Medulla oblongata (tissue), 1 donor: ENCODE measurements around the gene PCED1B.
"Not testable (repeated sequence)": the region's sequence is repeated elsewhere in the genome, so short reads cannot be mapped to it uniquely, and the experiment has no call there.

Experiments
- DNase-seq: peaks from one replicate; pipeline ENCODE4 v3.0.0-alpha.2; 2015; ENCODE audit errors: extremely low spot score

Gene PCED1B

GRCh38 chr12:47206450-47207339 is 127.3 kb downstream of the PCED1B start:
- DNase-seq, result no peak

GRCh38 chr12:47207340-47207717 is 127.9 kb downstream of the PCED1B start:
- peak; percentile 52 for DNase-seq

- no peak for DNase-seq
Observed at GRCh38 chr12:47207829-47208248, 128.4 kb downstream of the PCED1B start.

- no peak for DNase-seq
Observed at GRCh38 chr12:47209014-47209413, 129.6 kb downstream of the PCED1B start.

DNA sequence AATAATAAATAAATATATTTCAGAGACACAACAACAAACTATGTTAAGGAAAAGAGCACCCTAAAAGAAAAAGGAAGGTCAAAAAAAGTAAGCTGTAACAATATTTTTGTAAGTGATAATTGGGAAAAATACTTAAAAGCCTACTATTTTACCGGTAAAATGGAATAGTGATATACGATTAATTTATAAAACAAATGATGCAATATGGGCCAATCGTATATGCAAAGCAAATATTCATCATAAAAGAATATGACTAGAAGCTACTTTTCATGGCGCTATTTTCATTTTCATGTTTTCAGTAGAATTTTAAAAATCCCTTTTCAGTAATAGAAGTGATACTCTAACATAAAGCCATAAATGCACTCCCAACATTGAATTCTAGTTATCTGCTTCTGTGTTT is 131.4 kb downstream of the PCED1B start:
- no peak for DNase-seq

- DNase-seq, result no peak
Observed at GRCh38 chr12:47212701-47213039, 133.2 kb downstream of the PCED1B start.

DNA sequence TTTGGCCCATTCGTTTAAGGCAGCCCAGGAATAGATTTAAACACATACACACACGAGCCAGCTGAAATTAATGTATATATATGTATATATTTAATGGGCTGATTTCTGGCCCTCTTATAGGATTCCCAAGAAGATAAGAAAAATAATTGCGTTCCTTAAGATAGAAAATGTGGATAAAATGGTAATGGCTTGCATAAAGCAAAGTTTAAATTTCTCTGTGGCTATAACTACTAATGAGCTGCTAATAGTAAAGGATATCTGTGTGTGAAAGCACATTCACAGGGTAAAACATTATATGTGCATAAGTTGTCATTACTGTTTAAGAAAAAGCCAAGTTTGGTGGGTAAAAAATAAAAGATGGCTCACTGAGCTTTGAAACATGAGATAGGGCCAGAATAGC is 134.0 kb downstream of the PCED1B start:
- DNase-seq, result no peak

GRCh38 chr12:47214001-47214619 is 134.7 kb downstream of the PCED1B start:
- no peak for DNase-seq

DNA sequence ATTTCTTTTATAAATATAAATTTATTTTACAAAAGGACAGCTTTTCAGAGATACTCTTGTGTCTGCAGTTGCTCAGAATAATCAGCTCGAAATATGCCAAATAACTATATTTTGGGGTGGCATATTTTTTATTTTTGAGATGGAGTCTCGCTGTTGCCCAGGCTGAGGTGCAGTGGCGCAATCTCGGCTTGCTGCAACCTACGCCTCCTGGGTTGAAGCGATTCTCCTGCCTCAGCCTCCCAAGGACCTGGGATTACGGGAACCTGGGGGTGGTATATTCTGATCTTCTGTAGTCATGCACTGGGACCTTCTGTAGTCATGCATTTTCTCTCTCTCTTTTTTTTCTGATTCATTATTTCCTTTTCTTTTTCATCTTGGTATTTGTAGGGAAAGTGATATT is 135.3 kb downstream of the PCED1B start:
- DNase-seq, result no peak

- peak; percentile 84 for DNase-seq
Observed at GRCh38 chr12:47216150-47216677, 136.8 kb downstream of the PCED1B start.

DNA sequence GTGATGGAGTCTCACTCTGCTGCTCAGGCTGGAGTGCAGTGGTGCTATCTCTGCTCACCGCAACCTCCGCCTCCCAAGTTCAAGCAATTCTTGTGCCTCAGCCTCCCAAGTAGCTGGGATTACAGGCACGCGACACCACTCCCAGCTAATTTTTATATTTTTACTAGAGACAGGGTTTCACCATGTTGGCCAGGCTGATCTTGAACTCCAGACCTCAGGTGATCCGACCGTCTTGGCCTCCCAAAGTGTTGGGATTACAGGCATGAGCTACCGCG is 138.1 kb downstream of the PCED1B start:
- not testable (repeated sequence) for DNase-seq

DNA sequence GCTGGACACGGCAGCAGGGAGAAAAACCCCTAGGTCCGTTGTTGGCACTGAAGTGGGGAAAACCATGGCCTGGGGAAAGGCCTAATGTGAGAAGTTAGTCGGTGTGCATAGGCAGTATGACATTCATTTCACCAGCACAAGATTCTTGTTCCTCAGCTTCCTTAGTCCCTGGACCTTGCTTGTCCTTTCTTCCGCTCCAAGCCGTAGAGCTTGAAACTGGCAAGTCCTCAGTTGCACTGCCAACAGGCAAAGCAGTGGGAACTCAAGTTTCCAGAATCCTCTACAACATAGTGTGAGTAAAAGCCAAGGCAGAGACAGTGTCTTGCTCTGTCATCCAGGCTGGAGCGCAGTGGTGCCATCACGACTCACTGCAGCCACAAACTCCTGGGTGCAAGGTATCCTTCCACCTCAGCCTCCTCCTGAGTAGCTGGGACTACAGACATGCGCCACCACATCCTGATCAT is 138.8 kb downstream of the PCED1B start:
- peak; percentile 30 for DNase-seq

DNA sequence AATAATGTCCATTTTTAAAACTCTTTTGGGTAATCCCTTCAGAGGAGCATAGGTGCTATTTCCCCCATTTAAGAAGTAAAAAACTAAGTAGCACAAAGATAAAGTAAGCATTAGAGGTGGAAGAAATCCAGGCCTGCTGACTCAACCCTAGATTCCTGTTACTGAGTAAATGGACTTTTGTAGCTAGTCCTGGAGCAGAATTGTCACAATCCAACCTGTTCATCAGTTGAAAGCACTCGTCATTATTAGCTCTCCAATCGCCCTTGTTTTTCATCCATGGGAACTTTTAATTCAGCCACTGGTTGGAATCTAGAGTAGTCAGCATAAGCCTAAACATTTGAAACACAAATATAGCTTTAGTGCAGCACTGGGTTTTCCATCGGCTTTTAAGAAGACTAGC is 139.8 kb downstream of the PCED1B start:
- DNase-seq, result no peak

DNA sequence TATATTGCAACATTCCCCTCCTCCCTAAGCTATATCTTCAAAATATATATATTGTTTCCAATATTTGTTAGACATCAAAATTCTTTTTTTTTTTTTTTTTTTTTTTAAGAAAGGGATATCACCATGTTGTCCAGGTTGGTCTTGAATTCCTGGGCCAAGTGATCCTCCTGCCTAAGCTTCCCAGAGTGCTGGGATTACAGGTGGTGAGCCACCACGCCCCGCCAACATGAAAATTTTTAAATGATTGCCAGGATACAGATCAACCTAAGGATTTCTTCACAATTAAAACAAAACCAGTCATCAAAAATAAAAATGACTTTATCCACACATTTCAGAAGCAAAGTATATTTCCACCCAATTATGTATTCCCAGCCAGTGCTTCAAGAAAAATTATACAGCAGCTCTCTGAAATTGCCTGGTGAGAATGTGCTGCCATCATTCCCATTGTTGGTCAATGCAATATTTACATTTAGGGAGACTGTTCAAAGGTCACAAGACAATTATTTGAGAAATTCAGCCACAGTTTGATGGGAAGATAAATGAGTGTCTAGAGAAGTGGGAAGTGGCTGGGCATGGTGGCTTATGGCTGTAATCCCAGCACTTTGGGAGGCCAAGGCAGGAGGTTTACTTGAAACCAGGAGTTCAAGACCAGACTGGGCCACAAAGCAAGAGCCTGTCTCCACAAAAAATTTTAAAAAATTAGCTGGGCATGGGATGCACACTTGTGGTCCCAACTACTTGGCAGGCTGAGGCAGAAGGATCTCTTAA is 142.0 kb downstream of the PCED1B start:
- no peak for DNase-seq

DNA sequence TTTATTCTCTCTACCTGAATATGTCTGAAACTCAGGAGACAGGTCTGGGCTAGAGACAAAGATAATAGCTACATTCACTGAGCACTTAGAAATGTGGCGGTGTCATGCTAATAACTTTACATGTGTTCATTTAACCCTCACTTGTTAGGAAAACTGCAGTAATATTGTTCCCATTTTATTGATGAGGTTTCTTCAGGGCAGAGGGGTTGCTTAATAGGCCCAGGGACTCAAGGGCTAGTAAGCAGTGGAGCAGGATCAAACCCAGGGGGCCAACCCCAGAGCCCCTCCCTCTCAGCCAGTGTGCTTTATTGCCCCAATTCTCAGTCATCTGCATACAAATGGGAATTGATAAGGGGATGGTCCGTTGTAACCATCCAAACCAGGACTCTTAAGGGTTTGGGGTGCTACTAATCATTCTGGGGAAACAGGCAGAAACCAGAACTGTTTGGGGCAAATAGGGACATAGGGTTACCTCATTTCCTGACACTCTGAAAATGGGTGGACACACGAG is 143.2 kb downstream of the PCED1B start:
- no peak for DNase-seq

GRCh38 chr12:47223031-47223847 is 143.8 kb downstream of the PCED1B start:
- DNase-seq, result no peak

GRCh38 chr12:47223848-47224213 is 144.4 kb downstream of the PCED1B start:
- peak; percentile 25 for DNase-seq

DNA sequence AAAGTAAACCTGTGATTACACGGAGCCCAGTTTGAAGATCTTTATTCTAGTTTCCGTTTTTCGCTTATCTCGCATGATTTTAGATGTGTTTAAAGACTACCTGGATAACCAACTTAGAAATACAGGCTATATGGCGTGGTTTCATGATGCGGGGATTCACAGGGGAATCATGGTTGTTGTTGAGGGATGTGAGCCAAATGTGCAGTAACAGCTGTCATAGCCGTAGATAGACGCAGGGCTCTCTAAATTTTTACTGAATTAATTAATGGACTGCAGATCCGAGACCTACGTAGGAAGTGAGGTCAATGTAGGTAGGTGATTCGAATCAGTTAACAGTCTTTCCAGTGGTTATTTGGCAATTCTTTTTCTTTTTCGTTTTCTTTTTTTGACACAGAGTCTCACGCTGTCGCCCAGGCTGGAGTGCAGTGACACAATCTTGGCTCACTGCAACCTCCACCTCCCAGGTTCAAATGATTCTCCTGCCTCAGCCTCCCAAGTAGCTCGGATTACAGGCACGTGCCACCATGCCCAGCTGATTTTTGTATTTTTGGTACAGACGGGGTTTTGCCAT is 145.2 kb downstream of the PCED1B start:
- no peak for DNase-seq

GRCh38 chr12:47225356-47225755 is 145.9 kb downstream of the PCED1B start:
- DNase-seq, result no peak

DNA sequence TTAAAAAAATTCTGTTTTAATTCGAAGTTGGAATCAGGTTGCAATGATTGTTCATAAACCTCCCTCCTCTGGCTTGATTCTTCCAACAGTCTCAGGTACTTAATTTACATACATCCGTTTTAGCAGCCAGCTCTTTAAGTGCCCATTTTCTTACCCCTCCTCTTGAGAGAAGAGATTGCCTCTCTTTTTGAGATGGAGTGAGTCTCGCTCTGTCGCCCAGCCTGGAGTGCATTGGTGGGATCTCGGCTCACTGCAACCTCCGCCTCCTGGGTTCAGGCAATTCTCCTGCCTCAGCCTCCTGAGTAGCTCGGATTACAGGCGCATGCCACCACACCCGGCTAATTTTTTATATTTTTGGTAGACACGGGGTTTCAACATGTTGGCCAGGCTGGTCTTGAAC is 146.8 kb downstream of the PCED1B start:
- no peak for DNase-seq

GRCh38 chr12:47228802-47229201 is 149.4 kb downstream of the PCED1B start:
- no peak for DNase-seq
